ENCODE results near the gene MZT2A.
A peak's percentile ranks its signal among the peaks of the same experiment; 100 is the strongest.
"Not testable (repeated sequence)": the region's sequence is repeated elsewhere in the genome, so short reads cannot be mapped to it uniquely, and the experiment has no call there.

The MZT2A gene

GRCh38 chr2:131530626-131531344, 38.6 kb upstream of the MZT2A start:
- not testable (repeated sequence) for H3K9me3 ChIP-seq (ENCODE audit: severe bottlenecking); H3K27me3 ChIP-seq (ENCODE audit: insufficient read depth, low read depth, severe bottlenecking); H3K36me3 ChIP-seq; H3K4me3 ChIP-seq (ENCODE audit: low read depth, low read length); H3K27ac ChIP-seq
- TF ChIP-seq, protein P1, sequence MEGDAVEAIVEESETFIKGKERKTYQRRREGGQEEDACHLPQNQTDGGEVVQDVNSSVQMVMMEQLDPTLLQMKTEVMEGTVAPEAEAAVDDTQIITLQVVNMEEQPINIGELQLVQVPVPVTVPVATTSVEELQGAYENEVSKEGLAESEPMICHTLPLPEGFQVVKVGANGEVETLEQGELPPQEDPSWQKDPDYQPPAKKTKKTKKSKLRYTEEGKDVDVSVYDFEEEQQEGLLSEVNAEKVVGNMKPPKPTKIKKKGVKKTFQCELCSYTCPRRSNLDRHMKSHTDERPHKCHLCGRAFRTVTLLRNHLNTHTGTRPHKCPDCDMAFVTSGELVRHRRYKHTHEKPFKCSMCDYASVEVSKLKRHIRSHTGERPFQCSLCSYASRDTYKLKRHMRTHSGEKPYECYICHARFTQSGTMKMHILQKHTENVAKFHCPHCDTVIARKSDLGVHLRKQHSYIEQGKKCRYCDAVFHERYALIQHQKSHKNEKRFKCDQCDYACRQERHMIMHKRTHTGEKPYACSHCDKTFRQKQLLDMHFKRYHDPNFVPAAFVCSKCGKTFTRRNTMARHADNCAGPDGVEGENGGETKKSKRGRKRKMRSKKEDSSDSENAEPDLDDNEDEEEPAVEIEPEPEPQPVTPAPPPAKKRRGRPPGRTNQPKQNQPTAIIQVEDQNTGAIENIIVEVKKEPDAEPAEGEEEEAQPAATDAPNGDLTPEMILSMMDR (IDR thresholded peaks at IDR 0.05; ENCODE audit: low read depth, low read length), result peak; percentile 28; the same call in 1 of the 2 replicates
- peak; percentile 67 for DNase-seq

GRCh38 chr2:131529864-131530445, 37.8 kb upstream of the MZT2A start:
- not testable (repeated sequence) for H3K4me3 ChIP-seq (ENCODE audit: low read depth, low read length); H3K9me3 ChIP-seq (ENCODE audit: severe bottlenecking); H3K27ac ChIP-seq; DNase-seq; H3K27me3 ChIP-seq (ENCODE audit: insufficient read depth, low read depth, severe bottlenecking); H3K36me3 ChIP-seq

DNA sequence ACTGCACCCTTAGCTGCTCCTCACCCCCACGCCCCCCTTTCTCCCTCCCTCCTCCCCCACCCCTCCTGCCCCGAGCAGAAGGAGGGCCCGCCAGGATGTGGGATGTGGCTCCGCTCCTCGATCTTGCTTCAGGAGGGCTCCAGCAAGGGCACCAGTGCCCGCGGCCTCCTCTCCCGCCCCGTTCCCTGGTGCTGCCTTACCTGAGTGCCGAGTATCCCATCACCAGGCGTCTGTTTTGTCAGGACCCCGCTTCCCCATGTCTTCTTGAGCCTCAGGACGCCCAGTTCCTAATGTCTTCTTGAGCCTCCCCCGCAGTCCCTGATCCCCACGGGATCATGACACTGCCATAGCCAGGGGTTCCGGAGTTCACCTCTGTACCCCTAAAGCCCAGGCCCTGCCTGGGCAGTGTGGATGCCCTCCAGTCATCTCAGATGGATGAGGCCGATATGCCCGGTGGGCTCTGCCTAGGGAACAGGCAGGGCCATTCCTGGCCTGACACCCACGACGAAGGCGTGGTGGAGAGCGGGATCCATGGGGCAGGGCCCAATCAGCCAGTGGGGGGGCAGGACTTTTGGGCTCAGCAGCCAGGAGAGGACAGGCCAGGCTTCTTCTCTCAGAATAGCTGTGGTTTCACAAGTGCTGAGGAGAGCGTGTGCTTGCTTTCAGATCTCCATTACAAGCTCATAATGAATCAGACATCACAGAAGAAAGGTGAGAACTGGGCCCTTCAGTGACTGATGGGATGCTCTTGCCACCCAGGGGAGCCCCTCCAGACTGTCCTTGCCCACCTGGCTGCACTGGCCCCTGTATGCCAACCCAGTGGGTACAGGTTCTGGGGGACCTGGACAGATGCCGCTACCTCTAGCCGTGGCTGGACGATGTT, 37.0 kb upstream of the MZT2A start:
- not testable (repeated sequence) for H3K27ac ChIP-seq; H3K27me3 ChIP-seq (ENCODE audit: insufficient read depth, low read depth, severe bottlenecking); H3K36me3 ChIP-seq; DNase-seq; H3K9me3 ChIP-seq (ENCODE audit: severe bottlenecking); H3K4me3 ChIP-seq (ENCODE audit: low read depth, low read length)

- peak; percentile 89 for DNase-seq
Measured at GRCh38 chr2:131527131-131528001, 35.2 kb upstream of the MZT2A start, which contains the start of gene CCDC74A. CCDC74A (plus strand) TSS chr2:131527888; CDS start chr2:131527971, 83 bp downstream.

DNA sequence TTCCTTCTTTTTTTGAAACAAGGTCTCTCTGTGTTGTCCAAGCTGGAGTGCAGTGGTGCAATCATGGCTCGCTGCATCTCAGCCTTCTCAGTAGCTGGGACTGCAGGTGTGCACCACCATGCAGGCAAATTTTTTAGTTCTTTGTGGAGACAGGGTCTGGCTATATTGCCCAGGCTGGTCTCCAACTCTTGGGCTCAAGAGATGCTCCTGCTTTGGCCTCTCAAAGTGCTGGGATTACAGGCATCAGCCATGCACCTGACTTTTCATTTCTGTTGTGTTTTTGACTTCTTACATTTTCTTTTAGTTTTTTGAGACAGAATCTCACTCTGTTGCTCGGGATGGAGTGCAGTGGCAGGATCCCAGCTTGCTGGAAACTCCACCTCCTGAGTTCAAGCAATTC, 33.1 kb upstream of the MZT2A start:
- not testable (repeated sequence) for H3K36me3 ChIP-seq; H3K4me3 ChIP-seq (ENCODE audit: low read depth, low read length); H3K9me3 ChIP-seq (ENCODE audit: severe bottlenecking); H3K27me3 ChIP-seq (ENCODE audit: insufficient read depth, low read depth, severe bottlenecking); DNase-seq; H3K27ac ChIP-seq

More at GRCh38 chr2:131527131-131528001, 35.2 kb upstream of the MZT2A start, which contains the start of gene CCDC74A:
- peak within 1 kb of the TSS; percentile 75 for H3K27ac ChIP-seq
- peak within 1 kb of the TSS; percentile 45 for H3K4me3 ChIP-seq (ENCODE audit: low read depth, low read length)
- not testable (repeated sequence) for H3K9me3 ChIP-seq (ENCODE audit: severe bottlenecking); H3K36me3 ChIP-seq; H3K27me3 ChIP-seq (ENCODE audit: insufficient read depth, low read depth, severe bottlenecking)

GRCh38 chr2:131521961-131522781, 30.0 kb upstream of the MZT2A start:
- Histone ChIP-seq H3K27ac (no peak overlapping the region), H3K4me3 (ENCODE audit: low read depth, low read length) (no peak overlapping the region), H3K27me3 (ENCODE audit: insufficient read depth, low read depth, severe bottlenecking) (no peaks in the 10 kb centered on the region), H3K36me3 (no peaks in the 10 kb centered on the region), H3K9me3 (ENCODE audit: severe bottlenecking) (no peaks in the 10 kb centered on the region)
- DNase-seq, result no peak
- TF ChIP-seq, protein P1 (IDR thresholded peaks at IDR 0.05; ENCODE audit: low read depth, low read length), result no peak

DNA sequence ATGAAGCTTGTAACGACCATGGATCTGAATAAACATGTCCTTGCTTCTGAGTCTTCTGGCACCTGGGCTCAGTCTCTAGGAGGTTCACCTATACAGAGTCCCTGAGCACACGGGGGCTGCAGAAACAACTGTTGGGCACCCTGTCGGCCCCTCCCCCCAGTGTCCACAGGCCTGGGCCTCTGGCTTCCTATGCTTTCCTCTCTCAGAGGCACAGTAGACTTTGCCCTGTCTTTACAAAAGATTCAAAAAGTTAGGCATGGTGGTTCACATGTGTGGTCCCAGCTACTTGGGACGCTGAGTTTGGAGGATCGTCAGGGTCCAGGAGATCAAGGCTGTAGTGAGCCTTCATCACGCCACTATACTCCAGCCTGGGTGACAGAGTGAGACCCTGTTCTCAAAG, 29.3 kb upstream of the MZT2A start:
- H3K9me3 ChIP-seq (ENCODE audit: severe bottlenecking); H3K36me3 ChIP-seq; H3K27me3 ChIP-seq (ENCODE audit: insufficient read depth, low read depth, severe bottlenecking); H3K27ac ChIP-seq; DNase-seq; H3K4me3 ChIP-seq (ENCODE audit: low read depth, low read length): not testable (repeated sequence)
